Neural progenitor cell (in vitro differentiated cells): Measurements from ENCODE around the gene CCDC70.

Experiments used
- CTCF ChIP-seq: fragments of 200-600 bp; sonication (generic); IDR thresholded peaks from 2 replicates; pipeline ENCODE4 v1.5.1; 2017; ENCODE audit warnings: antibody characterized with exemption, mild to moderate bottlenecking
- EZH2 ChIP-seq: fragments of 200-600 bp; sonication (generic); IDR thresholded peaks from 2 replicates; pipeline ENCODE4 v1.6.1; 2017; ENCODE audit warnings: antibody characterized with exemption, mild to moderate bottlenecking, moderate library complexity

- TF ChIP-seq CTCF = peak; percentile 44
- TF ChIP-seq EZH2 = no peak
Measured at GRCh38 chr13:51913421-51914136, 51.8 kb downstream of the CCDC70 start.
